Cardiac muscle cell (in vitro differentiated cells and primary cell): ENCODE results near the gene PSMA7. TPM values are rescaled to one million over a fixed set of nuclear protein-coding genes. Genes with fewer than 3 reads are reported as not detected.

Source experiments
- DNase-seq, 2 donors: peaks; one replicate each; pipeline versions ENCODE4 v3.0.0 to v3.0.0-alpha.2; 2010 to 2017; ENCODE audit warnings: low read depth in 1 of 2, low spot score in 1 of 2
- H3K27ac ChIP-seq: fragments of 200-600 bp; sonication (generic); 2 replicates; pipeline ENCODE4 v1.5.1; 2016
- H3K27me3 ChIP-seq: fragments of 200-600 bp; sonication (generic); 2 replicates; pipeline ENCODE4 v1.6.0; 2016; ENCODE audit warnings: control low read depth
- H3K36me3 ChIP-seq: fragments of 200-600 bp; sonication (generic); 2 replicates; pipeline ENCODE4 v1.5.1; 2016; ENCODE audit warnings: control low read depth
- H3K4me1 ChIP-seq: fragments of 200-600 bp; sonication (generic); 2 replicates; pipeline ENCODE4 v1.8.1; 2017; ENCODE audit warnings: low read depth, mild to moderate bottlenecking, mixed run types
- H3K4me3 ChIP-seq: fragments of 200-600 bp; sonication (generic); 2 replicates; pipeline ENCODE4 v1.5.1; 2016; ENCODE audit warnings: mild to moderate bottlenecking
- H3K9me3 ChIP-seq: fragments of 200-600 bp; sonication (generic); 2 replicates; pipeline ENCODE4 v1.5.1; 2017; ENCODE audit warnings: low read depth, mild to moderate bottlenecking, control low read depth
- polyA plus RNA-seq: library from polyadenylated mRNA; unstranded; fragments of >200 nt; fragmentation: Nextera tagmentation; extraction: Ambion mirVana; gene quantifications from 2 replicates; pipeline ENCODE4 v1.2.1, GENCODE V29; 2016
- total RNA-seq: library from RNA; depleted of rRNA; stranded (reverse); fragments of >200 nt; gene quantifications from 2 replicates; pipeline ENCODE4 v1.2.3, GENCODE V29; 2016
- TF ChIP-seq, protein P1 (sequence below): IDR thresholded peaks from 2 replicates; pipeline ENCODE4 v1.5.1; 2012; ENCODE audit warnings: low read depth, mild to moderate bottlenecking, low read length

PSMA7 gene
- total RNA-seq = 333 and 442 TPM in 2 replicates
- polyA plus RNA-seq = 386 and 505 TPM in 2 replicates

DNA sequence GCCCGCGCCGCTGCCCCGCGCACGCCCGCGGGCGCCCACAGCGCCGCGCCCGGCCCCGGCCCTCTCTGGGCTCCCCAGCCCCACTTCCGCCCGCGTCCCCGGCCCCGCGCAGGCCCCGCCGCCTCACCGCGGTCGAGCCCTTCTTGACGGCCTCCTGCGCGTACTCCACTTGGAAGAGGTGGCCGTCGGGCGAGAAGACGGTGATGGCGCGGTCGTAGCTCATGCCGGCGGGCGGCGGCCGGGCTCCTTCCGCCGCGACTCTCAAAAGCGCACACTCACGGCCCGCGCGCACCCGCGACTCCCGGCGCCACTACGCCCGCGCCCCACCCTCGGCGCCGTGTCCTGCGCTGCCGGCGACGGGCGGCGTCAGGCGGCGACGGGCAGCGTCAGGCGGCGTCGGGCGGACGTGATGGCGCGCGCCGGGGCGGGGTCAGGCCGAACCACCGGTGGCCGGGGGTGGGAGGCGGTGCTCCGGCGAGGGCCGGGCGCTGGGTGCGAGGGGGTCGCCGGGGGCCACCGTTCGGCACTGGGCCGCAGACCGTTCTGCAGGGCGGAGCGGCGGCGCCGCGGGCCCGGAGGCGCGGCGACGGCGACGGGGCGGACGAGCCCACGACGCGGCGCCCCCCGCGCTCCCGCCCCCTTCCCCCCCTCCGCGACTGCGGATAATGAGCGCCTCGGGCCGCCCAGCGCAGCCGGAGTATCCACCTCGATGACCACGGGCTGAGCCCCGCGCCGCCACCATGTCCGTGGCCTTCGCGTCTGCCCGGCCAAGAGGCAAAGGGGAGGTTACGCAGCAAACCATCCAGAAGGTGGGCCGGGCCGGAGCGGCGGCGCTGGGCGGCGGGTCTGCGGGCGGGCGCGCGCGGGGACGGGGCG, at the start of gene PSMA7, which contains the start of gene SS18L1:
TSS of gene PSMA7 (minus strand) at position 314 of the 876 bp plus-strand sequence. CDS start at position 223, 91 bp downstream.
TSS of gene SS18L1 (plus strand) at position 689 of the 876 bp plus-strand sequence. CDS start at position 741, 52 bp downstream.
- Histone ChIP-seq H3K27ac (peak within 1 kb of the TSS; percentile 100), H3K4me1 (peaks cover 15% of the 10 kb centered on the region), H3K9me3 (no peaks in the 10 kb centered on the region), H3K36me3 (peaks cover 22% of the 10 kb centered on the region), H3K27me3 (no peaks in the 10 kb centered on the region), H3K4me3 (peak within 1 kb of the TSS; percentile 85)
- peak; percentile 93 to 94 for DNase-seq
- TF ChIP-seq, protein P1, sequence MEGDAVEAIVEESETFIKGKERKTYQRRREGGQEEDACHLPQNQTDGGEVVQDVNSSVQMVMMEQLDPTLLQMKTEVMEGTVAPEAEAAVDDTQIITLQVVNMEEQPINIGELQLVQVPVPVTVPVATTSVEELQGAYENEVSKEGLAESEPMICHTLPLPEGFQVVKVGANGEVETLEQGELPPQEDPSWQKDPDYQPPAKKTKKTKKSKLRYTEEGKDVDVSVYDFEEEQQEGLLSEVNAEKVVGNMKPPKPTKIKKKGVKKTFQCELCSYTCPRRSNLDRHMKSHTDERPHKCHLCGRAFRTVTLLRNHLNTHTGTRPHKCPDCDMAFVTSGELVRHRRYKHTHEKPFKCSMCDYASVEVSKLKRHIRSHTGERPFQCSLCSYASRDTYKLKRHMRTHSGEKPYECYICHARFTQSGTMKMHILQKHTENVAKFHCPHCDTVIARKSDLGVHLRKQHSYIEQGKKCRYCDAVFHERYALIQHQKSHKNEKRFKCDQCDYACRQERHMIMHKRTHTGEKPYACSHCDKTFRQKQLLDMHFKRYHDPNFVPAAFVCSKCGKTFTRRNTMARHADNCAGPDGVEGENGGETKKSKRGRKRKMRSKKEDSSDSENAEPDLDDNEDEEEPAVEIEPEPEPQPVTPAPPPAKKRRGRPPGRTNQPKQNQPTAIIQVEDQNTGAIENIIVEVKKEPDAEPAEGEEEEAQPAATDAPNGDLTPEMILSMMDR = no peak

DNA sequence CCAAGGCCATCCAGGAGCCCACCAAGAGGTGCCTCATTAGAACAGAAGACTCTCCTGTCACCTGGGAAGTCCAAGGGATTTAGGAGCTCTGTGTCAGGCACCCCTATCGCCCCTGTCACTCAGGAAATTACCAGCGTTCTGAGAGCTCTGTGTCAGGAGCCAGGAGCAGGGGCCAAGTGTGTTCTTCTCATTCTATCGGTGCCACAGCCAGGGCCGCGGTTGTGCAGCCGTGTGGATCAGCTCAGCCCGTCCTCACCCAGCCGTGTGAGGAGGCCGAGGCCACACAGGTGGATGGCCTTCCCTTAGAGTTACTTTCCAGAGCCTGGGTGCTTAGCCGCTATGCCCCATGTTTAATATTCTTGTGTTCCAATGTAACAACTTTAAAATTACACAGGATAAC, 49.4 kb upstream of the PSMA7 start:
- Histone ChIP-seq H3K4me3 (no peak overlapping the region), H3K27ac (no peak overlapping the region), H3K4me1 (peaks cover 2% of the 10 kb centered on the region), H3K36me3 (peaks cover 3% of the 10 kb centered on the region), H3K27me3 (no peaks in the 10 kb centered on the region), H3K9me3 (no peaks in the 10 kb centered on the region)
- no peak for DNase-seq
- TF ChIP-seq, protein P1 = no peak

- peaks cover 8% of the 10 kb centered on the region for H3K4me1 ChIP-seq
- no peaks in the 10 kb centered on the region for H3K36me3 ChIP-seq
- TF ChIP-seq, protein P1 = no peak
- no peak for DNase-seq
- H3K27me3 ChIP-seq = no peaks in the 10 kb centered on the region
- no peak overlapping the region for H3K27ac ChIP-seq
- H3K9me3 ChIP-seq = no peaks in the 10 kb centered on the region
- H3K4me3 ChIP-seq = no peak overlapping the region
Measured at GRCh38 chr20:62191781-62192559, 48.8 kb upstream of the PSMA7 start.

GRCh38 chr20:62190639-62191411, 47.6 kb upstream of the PSMA7 start:
- no peak overlapping the region for H3K4me3 ChIP-seq
- no peaks in the 10 kb centered on the region for H3K27me3 ChIP-seq
- DNase-seq = no peak
- H3K4me1 ChIP-seq = peaks cover 8% of the 10 kb centered on the region
- H3K36me3 ChIP-seq = no peaks in the 10 kb centered on the region
- TF ChIP-seq, protein P1 = no peak
- no peaks in the 10 kb centered on the region for H3K9me3 ChIP-seq
- H3K27ac ChIP-seq = no peak overlapping the region
